Ectodermal cell (in vitro differentiated cells): ENCODE data around the gene ENTPD6.

ENCODE experiments used
- H3K27ac ChIP-seq: 2 replicates; pipeline ENCODE4 v1.7.0; 2013; ENCODE audit warnings: mild to moderate bottlenecking, low read depth, low read length; ENCODE audit not compliant: insufficient read depth, poor library complexity, severe bottlenecking
- H3K27me3 ChIP-seq: 2 replicates; pipeline ENCODE4 v1.7.0; 2013; ENCODE audit warnings: mild to moderate bottlenecking, low read length; ENCODE audit not compliant: insufficient read depth, control insufficient read depth, poor library complexity, severe bottlenecking
- H3K36me3 ChIP-seq: one replicate; pipeline ENCODE4 v1.7.0; 2013; ENCODE audit warnings: low read length; ENCODE audit not compliant: control insufficient read depth, insufficient read depth
- H3K4me1 ChIP-seq: one replicate; pipeline ENCODE4 v1.7.0; 2013; ENCODE audit warnings: low read length; ENCODE audit not compliant: control insufficient read depth, insufficient read depth
- H3K4me3 ChIP-seq: 2 replicates; pipeline ENCODE4 v1.7.0; 2013; ENCODE audit warnings: low read depth, low read length, control low read depth; ENCODE audit not compliant: insufficient read depth
- H3K9me3 ChIP-seq: 2 replicates; pipeline ENCODE4 v1.7.0; 2013; ENCODE audit warnings: mild to moderate bottlenecking, low read length, moderate library complexity; ENCODE audit not compliant: control insufficient read depth
- WGBS, 2 experiments: methylation state at CpG; one replicate each; pipeline ENCODE4 v1.1.7; 2013; ENCODE audit warnings: missing lambda C conversion rate in 2 of 2; 5-methylcytosine and 5-hydroxymethylcytosine counted together

Gene ENTPD6

GRCh38 chr20:25250508-25250907 lies 55.0 kb downstream of the ENTPD6 start:
- Histone ChIP-seq H3K27me3 (peaks cover 16% of the 10 kb centered on the region), H3K4me3 (no peak overlapping the region), H3K4me1 (peaks cover 4% of the 10 kb centered on the region), H3K36me3 (no peaks in the 10 kb centered on the region), H3K27ac (no peak overlapping the region), H3K9me3 (no peaks in the 10 kb centered on the region)
- WGBS, 2 experiments = 80 to 90% methylated on average over 3 of the region's 3 CpGs

- 95 to 97% methylated on average over 9 of the region's 9 CpGs for WGBS, 2 experiments
- peaks cover 4% of the 10 kb centered on the region for H3K4me1 ChIP-seq
- no peaks in the 10 kb centered on the region for H3K36me3 ChIP-seq
- peaks cover 16% of the 10 kb centered on the region for H3K27me3 ChIP-seq
- H3K9me3 ChIP-seq = no peaks in the 10 kb centered on the region
- H3K4me3 ChIP-seq = no peak overlapping the region
- H3K27ac ChIP-seq = no peak overlapping the region
Measured at GRCh38 chr20:25251019-25251418, 55.5 kb downstream of the ENTPD6 start.

- no peaks in the 10 kb centered on the region for H3K9me3 ChIP-seq
- WGBS, 2 experiments = 77 to 78% methylated on average over 4 of the region's 4 CpGs
- H3K27ac ChIP-seq = no peak overlapping the region
- H3K4me3 ChIP-seq = no peak overlapping the region
- peaks cover 11% of the 10 kb centered on the region for H3K27me3 ChIP-seq
- no peaks in the 10 kb centered on the region for H3K36me3 ChIP-seq
- peaks cover 4% of the 10 kb centered on the region for H3K4me1 ChIP-seq
Measured at GRCh38 chr20:25251558-25251957, 56.0 kb downstream of the ENTPD6 start.

GRCh38 chr20:25252230-25252651 lies 56.7 kb downstream of the ENTPD6 start:
- Histone ChIP-seq H3K36me3 (no peaks in the 10 kb centered on the region), H3K27ac (no peak overlapping the region), H3K27me3 (peaks cover 4% of the 10 kb centered on the region), H3K9me3 (no peaks in the 10 kb centered on the region), H3K4me3 (no peak overlapping the region), H3K4me1 (peaks cover 4% of the 10 kb centered on the region)
- 89 to 93% methylated on average over 6 of the region's 6 CpGs for WGBS, 2 experiments

- Histone ChIP-seq H3K27me3 (no peaks in the 10 kb centered on the region), H3K36me3 (no peaks in the 10 kb centered on the region), H3K27ac (no peak overlapping the region), H3K4me1 (peaks cover 4% of the 10 kb centered on the region), H3K4me3 (no peak overlapping the region), H3K9me3 (no peaks in the 10 kb centered on the region)
- WGBS, 2 experiments = 83 to 85% methylated on average over 6 of the region's 6 CpGs
Measured at GRCh38 chr20:25252686-25253421, 57.3 kb downstream of the ENTPD6 start.

- Histone ChIP-seq H3K9me3 (no peaks in the 10 kb centered on the region), H3K27me3 (no peaks in the 10 kb centered on the region), H3K4me3 (no peak overlapping the region), H3K36me3 (no peaks in the 10 kb centered on the region), H3K27ac (no peak overlapping the region), H3K4me1 (peaks cover 4% of the 10 kb centered on the region)
- 88 to 93% methylated on average over 11 of the region's 11 CpGs for WGBS, 2 experiments
Measured at GRCh38 chr20:25253606-25254275, 58.2 kb downstream of the ENTPD6 start.

GRCh38 chr20:25254571-25254970 lies 59.1 kb downstream of the ENTPD6 start:
- Histone ChIP-seq H3K4me3 (no peak overlapping the region), H3K4me1 (peaks cover 4% of the 10 kb centered on the region), H3K36me3 (peaks cover 8% of the 10 kb centered on the region), H3K27ac (no peak overlapping the region), H3K9me3 (no peaks in the 10 kb centered on the region), H3K27me3 (no peaks in the 10 kb centered on the region)
- 88 to 90% methylated on average over 5 of the region's 5 CpGs for WGBS, 2 experiments

GRCh38 chr20:25254986-25255680 lies 59.6 kb downstream of the ENTPD6 start:
- H3K4me3 ChIP-seq = no peak overlapping the region
- no peaks in the 10 kb centered on the region for H3K9me3 ChIP-seq
- H3K27ac ChIP-seq = no peak overlapping the region
- peaks cover 4% of the 10 kb centered on the region for H3K4me1 ChIP-seq
- 90 to 92% methylated on average over 12 of the region's 12 CpGs for WGBS, 2 experiments
- H3K27me3 ChIP-seq = no peaks in the 10 kb centered on the region
- H3K36me3 ChIP-seq = peaks cover 13% of the 10 kb centered on the region

GRCh38 chr20:25256226-25256859 lies 60.8 kb downstream of the ENTPD6 start:
- peaks cover 22% of the 10 kb centered on the region for H3K36me3 ChIP-seq

GRCh38 chr20:25257130-25257529 lies 61.6 kb downstream of the ENTPD6 start:
- Histone ChIP-seq H3K27ac (no peak overlapping the region), H3K36me3 (peaks cover 22% of the 10 kb centered on the region), H3K9me3 (no peaks in the 10 kb centered on the region), H3K4me1 (peaks cover 3% of the 10 kb centered on the region), H3K27me3 (no peaks in the 10 kb centered on the region), H3K4me3 (no peak overlapping the region)
- 95 to 97% methylated on average over 5 of the region's 5 CpGs for WGBS, 2 experiments

More at GRCh38 chr20:25256226-25256859, 60.8 kb downstream of the ENTPD6 start:
- Histone ChIP-seq H3K9me3 (no peaks in the 10 kb centered on the region), H3K4me3 (no peak overlapping the region), H3K27ac (no peak overlapping the region), H3K4me1 (peaks cover 4% of the 10 kb centered on the region), H3K27me3 (no peaks in the 10 kb centered on the region)
- WGBS, 2 experiments = 94 to 98% methylated on average over 5 of the region's 5 CpGs
